Activated T-cell treated with anti-CD3 and anti-CD28 coated beads, Interleukin-2, amount 50 U/mL, for 24 hours (primary cell): ENCODE data around the gene SERPINA3.
"Not testable (repeated sequence)": the region's sequence is repeated elsewhere in the genome, so short reads cannot be mapped to it uniquely, and the experiment has no call there.

Experiments used
- DNase-seq: peaks from one replicate; pipeline ENCODE4 v3.0.0-alpha.2; 2020
- H3K27ac Mint-ChIP-seq: 2 replicates; pipeline ENCODE4 v1.8.0; 2020; ENCODE audit warnings: mild to moderate bottlenecking, mixed read lengths
- H3K27me3 Mint-ChIP-seq: 2 replicates; pipeline ENCODE4 v1.8.0; 2020; ENCODE audit warnings: mixed read lengths
- H3K36me3 Mint-ChIP-seq: 2 replicates; pipeline ENCODE4 v1.8.0; 2020; ENCODE audit warnings: low read depth, mixed read lengths
- H3K4me1 Mint-ChIP-seq: 2 replicates; pipeline ENCODE4 v1.8.0; 2020; ENCODE audit warnings: low read depth, mixed read lengths
- H3K4me3 Mint-ChIP-seq: 2 replicates; pipeline ENCODE4 v1.8.0; 2020; ENCODE audit warnings: mild to moderate bottlenecking, moderate library complexity, mixed read lengths
- H3K9me3 Mint-ChIP-seq: 2 replicates; pipeline ENCODE4 v1.8.0; 2020; ENCODE audit warnings: mixed read lengths

The SERPINA3 gene

GRCh38 chr14:94594441-94594840 lies 17.8 kb upstream of the SERPINA3 start:
- H3K27ac Mint-ChIP-seq = no peak overlapping the region
- H3K4me1 Mint-ChIP-seq = no peaks in the 10 kb centered on the region
- no peak for DNase-seq
- H3K36me3 Mint-ChIP-seq = no peaks in the 10 kb centered on the region
- H3K4me3 Mint-ChIP-seq = no peak overlapping the region
- peaks cover 20% of the 10 kb centered on the region for H3K27me3 Mint-ChIP-seq
- H3K9me3 Mint-ChIP-seq = no peaks in the 10 kb centered on the region

- peaks cover 22% of the 10 kb centered on the region for H3K27me3 Mint-ChIP-seq
- H3K4me1 Mint-ChIP-seq = no peaks in the 10 kb centered on the region
- no peaks in the 10 kb centered on the region for H3K36me3 Mint-ChIP-seq
- H3K27ac Mint-ChIP-seq = no peak overlapping the region
- DNase-seq = no peak
- H3K9me3 Mint-ChIP-seq = no peaks in the 10 kb centered on the region
- H3K4me3 Mint-ChIP-seq = no peak overlapping the region
These were observed 16.3 kb upstream of the SERPINA3 start for GRCh38 chr14:94595912-94596311.

- Mint-ChIP-seq H3K9me3 (no peaks in the 10 kb centered on the region), H3K36me3 (no peaks in the 10 kb centered on the region), H3K4me3 (no peak overlapping the region), H3K4me1 (no peaks in the 10 kb centered on the region), H3K27ac (no peak overlapping the region), H3K27me3 (peaks cover 22% of the 10 kb centered on the region)
- no peak for DNase-seq
These were observed 15.8 kb upstream of the SERPINA3 start for GRCh38 chr14:94596361-94596760.

DNA sequence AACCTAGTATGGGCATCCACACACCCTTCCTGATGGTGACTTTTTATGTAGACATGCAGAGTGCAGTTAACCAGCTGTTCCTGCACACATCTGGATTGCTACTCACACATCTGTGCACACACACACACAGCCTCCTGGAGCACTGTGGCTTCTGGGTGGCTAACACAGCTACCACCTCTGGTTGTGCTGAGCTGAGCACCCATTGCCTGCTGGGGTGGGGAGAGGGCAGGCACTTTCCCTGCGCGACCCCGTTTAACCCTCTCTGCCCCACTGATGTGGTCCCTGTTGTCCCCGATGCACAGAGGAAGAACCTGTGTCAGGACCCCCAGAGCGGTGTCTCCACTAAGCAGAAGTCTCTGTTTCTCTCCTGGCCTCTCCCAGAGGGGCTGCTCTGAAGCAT lies 14.4 kb upstream of the SERPINA3 start:
- Mint-ChIP-seq H3K27ac (no peak overlapping the region), H3K4me3 (no peak overlapping the region), H3K36me3 (no peaks in the 10 kb centered on the region), H3K27me3 (peaks cover 22% of the 10 kb centered on the region), H3K4me1 (no peaks in the 10 kb centered on the region), H3K9me3 (no peaks in the 10 kb centered on the region)
- DNase-seq = no peak

DNA sequence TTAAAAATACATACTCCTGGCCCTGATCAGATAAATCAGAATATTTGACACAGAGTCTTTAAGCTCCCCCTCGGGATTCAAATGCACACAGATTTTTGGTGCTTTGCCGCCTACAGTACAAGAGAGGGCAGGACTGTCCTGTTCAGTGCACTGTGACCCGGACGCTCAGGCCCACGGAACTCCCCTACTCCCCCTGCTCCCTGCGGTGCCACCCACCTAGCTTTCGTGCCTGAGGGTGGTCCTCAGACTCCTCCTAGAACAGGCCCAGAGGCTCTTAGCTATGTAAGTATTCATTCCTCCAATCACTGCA lies 13.7 kb upstream of the SERPINA3 start:
- no peaks in the 10 kb centered on the region for H3K9me3 Mint-ChIP-seq
- no peak overlapping the region for H3K4me3 Mint-ChIP-seq
- peaks cover 22% of the 10 kb centered on the region for H3K27me3 Mint-ChIP-seq
- H3K4me1 Mint-ChIP-seq = no peaks in the 10 kb centered on the region
- H3K36me3 Mint-ChIP-seq = no peaks in the 10 kb centered on the region
- no peak overlapping the region for H3K27ac Mint-ChIP-seq
- DNase-seq = no peak

GRCh38 chr14:94598816-94599655 lies 13.2 kb upstream of the SERPINA3 start:
- Mint-ChIP-seq H3K9me3 (no peaks in the 10 kb centered on the region), H3K27me3 (peaks cover 19% of the 10 kb centered on the region), H3K36me3 (no peaks in the 10 kb centered on the region), H3K4me1 (no peaks in the 10 kb centered on the region), H3K4me3 (no peak overlapping the region), H3K27ac (no peak overlapping the region)
- DNase-seq = no peak

GRCh38 chr14:94599656-94600004 lies 12.6 kb upstream of the SERPINA3 start:
- H3K27me3 Mint-ChIP-seq = peaks cover 16% of the 10 kb centered on the region
- H3K36me3 Mint-ChIP-seq = no peaks in the 10 kb centered on the region
- no peak for DNase-seq
- H3K27ac Mint-ChIP-seq = no peak overlapping the region
- no peaks in the 10 kb centered on the region for H3K9me3 Mint-ChIP-seq
- H3K4me1 Mint-ChIP-seq = no peaks in the 10 kb centered on the region
- no peak overlapping the region for H3K4me3 Mint-ChIP-seq

GRCh38 chr14:94600148-94600545 lies 12.0 kb upstream of the SERPINA3 start:
- H3K4me3 Mint-ChIP-seq = no peak overlapping the region
- H3K36me3 Mint-ChIP-seq = no peaks in the 10 kb centered on the region
- H3K27ac Mint-ChIP-seq = no peak overlapping the region
- H3K4me1 Mint-ChIP-seq = no peaks in the 10 kb centered on the region
- no peak for DNase-seq
- no peaks in the 10 kb centered on the region for H3K9me3 Mint-ChIP-seq
- peaks cover 10% of the 10 kb centered on the region for H3K27me3 Mint-ChIP-seq

DNA sequence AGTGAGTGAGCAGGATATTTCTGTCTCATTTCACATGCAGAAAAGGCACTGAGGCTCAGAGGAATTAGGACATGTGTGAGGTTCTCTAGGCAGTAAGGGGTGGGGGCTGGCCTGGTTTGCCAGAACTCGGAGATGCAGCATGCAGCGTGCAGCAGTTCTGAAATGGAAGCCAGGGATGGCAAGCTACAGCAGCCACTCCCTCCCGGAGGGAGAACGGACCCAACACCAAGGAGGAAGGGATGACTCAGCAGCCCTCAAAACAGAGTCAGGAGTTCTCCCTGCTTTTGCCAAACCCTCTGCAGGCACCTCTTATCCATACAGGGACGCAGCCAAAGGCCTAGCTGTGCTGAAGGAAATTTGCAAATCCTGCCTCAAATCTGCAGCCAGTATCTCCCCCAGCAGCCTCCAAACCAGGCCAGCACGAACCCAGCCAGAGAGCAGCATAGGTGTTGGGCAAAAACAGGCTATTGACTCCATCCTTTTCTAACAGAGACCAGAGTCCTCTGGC lies 10.3 kb upstream of the SERPINA3 start:
- Mint-ChIP-seq H3K4me3 (no peak overlapping the region), H3K4me1 (no peaks in the 10 kb centered on the region), H3K9me3 (no peaks in the 10 kb centered on the region), H3K27ac (no peak overlapping the region), H3K36me3 (no peaks in the 10 kb centered on the region), H3K27me3 (peaks cover 7% of the 10 kb centered on the region)
- no peak for DNase-seq

- Mint-ChIP-seq H3K27ac (no peak overlapping the region), H3K36me3 (no peaks in the 10 kb centered on the region), H3K9me3 (no peaks in the 10 kb centered on the region), H3K27me3 (peaks cover 7% of the 10 kb centered on the region), H3K4me3 (no peak overlapping the region), H3K4me1 (no peaks in the 10 kb centered on the region)
- DNase-seq = no peak
These were observed 9.5 kb upstream of the SERPINA3 start for GRCh38 chr14:94602722-94603121.

GRCh38 chr14:94605361-94605760 lies 6.8 kb upstream of the SERPINA3 start:
- no peak overlapping the region for H3K27ac Mint-ChIP-seq
- no peak overlapping the region for H3K4me3 Mint-ChIP-seq
- H3K9me3 Mint-ChIP-seq = no peaks in the 10 kb centered on the region
- DNase-seq = no peak
- H3K4me1 Mint-ChIP-seq = no peaks in the 10 kb centered on the region
- no peaks in the 10 kb centered on the region for H3K27me3 Mint-ChIP-seq
- H3K36me3 Mint-ChIP-seq = no peaks in the 10 kb centered on the region

- not testable (repeated sequence) for H3K4me3 Mint-ChIP-seq, H3K4me1 Mint-ChIP-seq, H3K27ac Mint-ChIP-seq
These were observed 3.2 kb upstream of the SERPINA3 start for GRCh38 chr14:94608966-94609365.

DNA sequence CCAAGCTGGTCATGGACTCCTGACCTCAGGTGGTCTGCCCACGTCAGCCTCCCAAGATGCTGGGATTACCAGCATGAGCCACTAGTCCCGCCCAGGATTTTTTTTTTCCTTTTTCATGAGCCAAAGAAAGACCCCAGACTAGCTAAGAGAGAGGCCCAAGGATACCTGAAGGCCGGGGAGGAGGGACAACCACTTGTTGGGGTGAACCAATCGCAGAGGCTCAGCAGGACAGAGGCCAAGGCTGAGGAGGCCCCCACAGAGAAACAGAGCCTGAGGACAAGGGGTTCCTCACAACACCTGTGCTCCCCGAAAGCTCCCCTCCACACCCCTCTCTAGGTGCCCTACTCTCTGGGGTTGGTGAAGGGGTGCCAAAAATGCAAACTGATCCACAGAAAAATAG lies 1.0 kb upstream of the SERPINA3 start:
- Mint-ChIP-seq H3K4me3 (no peak overlapping the region), H3K4me1 (no peaks in the 10 kb centered on the region), H3K36me3 (no peaks in the 10 kb centered on the region), H3K27ac (no peak overlapping the region), H3K27me3 (no peaks in the 10 kb centered on the region), H3K9me3 (no peaks in the 10 kb centered on the region)
- DNase-seq = no peak

More at GRCh38 chr14:94608966-94609365, 3.2 kb upstream of the SERPINA3 start:
- H3K27me3 Mint-ChIP-seq, DNase-seq, H3K9me3 Mint-ChIP-seq, H3K36me3 Mint-ChIP-seq: not testable (repeated sequence)

GRCh38 chr14:94612580-94613554 lies 676 bp downstream of the SERPINA3 start:
- Mint-ChIP-seq H3K4me1 (no peaks in the 10 kb centered on the region), H3K27ac (no peak overlapping the region), H3K27me3 (no peaks in the 10 kb centered on the region), H3K4me3 (no peak overlapping the region), H3K9me3 (peaks cover 8% of the 10 kb centered on the region), H3K36me3 (no peaks in the 10 kb centered on the region)
- DNase-seq = no peak
